MCF 10A (cell line): ENCODE results near the gene DTWD1. TPM values are rescaled to one million over a fixed set of nuclear protein-coding genes. Genes with fewer than 3 reads are reported as not detected.

ENCODE experiments used
- BruUV-seq: library from RNA; stranded (reverse); fragments of 400-500 nt; replicated peaks from 2 replicates; lab custom pipeline; 2021; lab: Mats Ljungman, UMichigan
- CTCF ChIA-PET: fragments of 300-600 bp; sonication (Branson Sonifier 250); formaldehyde crosslinking; extraction: SDS; loops from one replicate; lab custom pipeline; 2021; ENCODE audit warnings: antibody characterized with exemption, inconsistent platforms; lab: Yijun Ruan, JAX
- POLR2A ChIA-PET: fragments of 300-600, 350-650 bp; sonication (Branson Sonifier 250); formaldehyde crosslinking; extraction: SDS; loops from one replicate; lab custom pipeline; 2020; ENCODE audit warnings: antibody characterized with exemption, inconsistent platforms; lab: Yijun Ruan, JAX
- DNase-seq: peaks from one replicate; pipeline ENCODE4 v3.0.0-alpha.2; 2018; ENCODE audit not compliant: unreplicated experiment
- H3K27ac Mint-ChIP-seq: one replicate; pipeline ENCODE4 v1.8.0; 2022; ENCODE audit warnings: mild to moderate bottlenecking, low read depth, mixed read lengths; ENCODE audit not compliant: unreplicated experiment
- H3K27me3 Mint-ChIP-seq: one replicate; pipeline ENCODE4 v1.8.0; 2022; ENCODE audit warnings: mixed read lengths; ENCODE audit not compliant: insufficient read depth, unreplicated experiment
- H3K36me3 Mint-ChIP-seq: one replicate; pipeline ENCODE4 v1.8.0; 2022; ENCODE audit warnings: mild to moderate bottlenecking, moderate library complexity, mixed read lengths; ENCODE audit not compliant: insufficient read depth, unreplicated experiment
- H3K4me1 Mint-ChIP-seq: one replicate; pipeline ENCODE4 v1.8.0; 2022; ENCODE audit warnings: mixed read lengths; ENCODE audit not compliant: insufficient read depth, unreplicated experiment
- H3K4me3 Mint-ChIP-seq: one replicate; pipeline ENCODE4 v1.8.0; 2022; ENCODE audit warnings: mild to moderate bottlenecking, moderate library complexity, mixed read lengths; ENCODE audit not compliant: unreplicated experiment
- H3K9me3 Mint-ChIP-seq: one replicate; pipeline ENCODE4 v1.8.0; 2022; ENCODE audit warnings: mixed read lengths; ENCODE audit not compliant: unreplicated experiment
- CTCF ChIP-seq: fragments of 200-600 bp; IDR thresholded peaks from one replicate; pipeline ENCODE4 v1.8.0; 2022; ENCODE audit warnings: antibody characterized with exemption, mild to moderate bottlenecking; ENCODE audit not compliant: unreplicated experiment
- intact Hi-C: fragments of 100-400 bp; cut with micrococcal nuclease; formaldehyde crosslinking; loops from 2 replicates; pipeline ENCODE4 v1.14.1; 2022
- total RNA-seq: library from RNA; stranded (reverse); gene quantifications from 2 replicates; pipeline ENCODE4 v1.2.3, GENCODE V29; 2022

The DTWD1 gene
- total RNA-seq, 1 experiment from 2014 or later = 31.0 TPM

- Mint-ChIP-seq H3K36me3 (peaks cover 14% of the 10 kb centered on the region), H3K27ac (peak overlapping the region; percentile 25), H3K9me3 (peaks cover 8% of the 10 kb centered on the region), H3K4me3 (no peak overlapping the region), H3K4me1 (peaks cover 19% of the 10 kb centered on the region), H3K27me3 (no peaks in the 10 kb centered on the region)
- TF ChIP-seq CTCF = no peak
- DNase-seq = no peak
- ChIA-PET CTCF (interaction anchor here (0.8 kb wide), 1 partner anchor 10 kb away, joined by 3 read pairs; no protein-coding TSS in a partner anchor), POLR2A (interaction anchor here (0.7 to 3.0 kb wide), 8 partner anchors 14 to 751 kb away, joined by 3 to 21 read pairs (median 3); no protein-coding TSS in a partner anchor)
- intact Hi-C loops = no loop called here
- BruUV-seq = no TSS peak
Observed at GRCh38 chr15:49619226-49619625, 1.6 kb upstream of the DTWD1 start.

GRCh38 chr15:49620199-49620598 lies 649 bp upstream of the DTWD1 start:
- Mint-ChIP-seq H3K27ac (peak overlapping the region; percentile 98), H3K4me1 (peaks cover 19% of the 10 kb centered on the region), H3K9me3 (no peaks in the 10 kb centered on the region), H3K4me3 (peak overlapping the region; percentile 92), H3K36me3 (peaks cover 10% of the 10 kb centered on the region), H3K27me3 (no peaks in the 10 kb centered on the region)
- peak; percentile 40 for DNase-seq
- ChIA-PET CTCF (interaction anchor here (0.6 kb wide), 1 partner anchor 243 kb away, joined by 3 read pairs; no protein-coding TSS in a partner anchor), POLR2A (interaction anchor here (0.7 to 3.0 kb wide), 27 partner anchors 11 to 735 kb away, joined by 3 to 21 read pairs (median 4); partner anchors contain the start of genes COPS2, GABPB1 and GALK2)
- no peak for TF ChIP-seq CTCF
- intact Hi-C loops = loop anchor here (1.0 to 10.0 kb wide), 10 partner anchors 65 to 751 kb away; partner anchors contain the start of gene FGF7
- TSS peak; percentile 87 for BruUV-seq

- TF ChIP-seq CTCF = no peak
- DNase-seq = no peak
- intact Hi-C loops = loop anchor here (2.0 to 10.0 kb wide), 9 partner anchors 67 to 753 kb away; partner anchors contain the start of gene FGF7
- H3K27me3 Mint-ChIP-seq = no peaks in the 10 kb centered on the region
- ChIA-PET POLR2A (interaction anchor here (0.6 to 3.0 kb wide), 22 partner anchors 11 to 1369 kb away, joined by 3 to 21 read pairs (median 4); partner anchors contain the start of genes COPS2, GABPB1 and GALK2), CTCF (interaction anchor here (0.6 to 0.7 kb wide), 3 partner anchors 98 to 252 kb away, joined by 3 to 4 read pairs (median 3); no protein-coding TSS in a partner anchor)
- peak overlapping the region; percentile 98 for H3K27ac Mint-ChIP-seq
- H3K4me3 Mint-ChIP-seq = peak overlapping the region; percentile 92
- H3K4me1 Mint-ChIP-seq = peaks cover 24% of the 10 kb centered on the region
- peaks cover 17% of the 10 kb centered on the region for H3K36me3 Mint-ChIP-seq
- BruUV-seq = TSS peak; percentile 58
- H3K9me3 Mint-ChIP-seq = no peaks in the 10 kb centered on the region
Observed at GRCh38 chr15:49621401-49621811, 558 bp downstream of the DTWD1 start.

- Mint-ChIP-seq H3K4me1 (peaks cover 24% of the 10 kb centered on the region), H3K9me3 (no peaks in the 10 kb centered on the region), H3K4me3 (peak overlapping the region; percentile 92), H3K36me3 (peaks cover 17% of the 10 kb centered on the region), H3K27ac (peak overlapping the region; percentile 98), H3K27me3 (no peaks in the 10 kb centered on the region)
- no TSS peak for BruUV-seq
- POLR2A ChIA-PET = interaction anchor here (0.6 to 3.0 kb wide), 5 partner anchors 18 to 280 kb away, joined by 4 to 21 read pairs (median 4); no protein-coding TSS in a partner anchor
- CTCF ChIA-PET = interaction anchor here (0.7 kb wide), 1 partner anchor 229 kb away, joined by 3 read pairs; no protein-coding TSS in a partner anchor
- intact Hi-C loops = loop anchor here (2.0 to 10.0 kb wide), 9 partner anchors 67 to 753 kb away; partner anchors contain the start of gene FGF7
- no peak for TF ChIP-seq CTCF
- DNase-seq = peak; percentile 14
Observed at GRCh38 chr15:49621887-49622286, 1.0 kb downstream of the DTWD1 start.
